Loucy (cell line): Measurements from ENCODE around the gene TLE5.
"Not testable (repeated sequence)": the region's sequence is repeated elsewhere in the genome, so short reads cannot be mapped to it uniquely, and the experiment has no call there.

ENCODE experiments used
- H2AFZ ChIP-seq: fragments of 200-600 bp; sonication (generic); 2 replicates; pipeline ENCODE4 v1.6.0; 2016; ENCODE audit warnings: antibody characterized with exemption, mild to moderate bottlenecking, low read length, moderate library complexity
- H3F3A ChIP-seq: fragments of 200-600 bp; 2 replicates; pipeline ENCODE4 v1.6.0; 2016; ENCODE audit warnings: antibody characterized with exemption, low read depth, mild to moderate bottlenecking
- H3K27me3 ChIP-seq: fragments of 200-600 bp; sonication (generic); 2 replicates; pipeline ENCODE4 v1.6.1; 2014; ENCODE audit warnings: low read length, mild to moderate bottlenecking; ENCODE audit not compliant: insufficient read depth, poor library complexity, severe bottlenecking
- H3K36me3 ChIP-seq: fragments of 200-600 bp; sonication (generic); 2 replicates; pipeline ENCODE4 v1.6.1; 2016; ENCODE audit warnings: low read length; ENCODE audit not compliant: insufficient read depth
- H3K4me1 ChIP-seq: fragments of 200-600 bp; sonication (generic); 2 replicates; pipeline ENCODE4 v1.5.1; 2014; ENCODE audit warnings: low read length, mild to moderate bottlenecking; ENCODE audit not compliant: insufficient read depth, poor library complexity, severe bottlenecking
- H3K4me2 ChIP-seq: fragments of 200-600 bp; sonication (generic); 2 replicates; pipeline ENCODE4 v1.6.0; 2014; ENCODE audit warnings: antibody characterized with exemption, low read length, low read depth, mild to moderate bottlenecking; ENCODE audit not compliant: poor library complexity, severe bottlenecking
- H3K4me3 ChIP-seq: fragments of 200-600 bp; sonication (generic); 2 replicates; pipeline ENCODE4 v1.5.1; 2014; ENCODE audit warnings: low read length, mild to moderate bottlenecking, mixed read lengths; ENCODE audit not compliant: poor library complexity, severe bottlenecking
- H3K79me2 ChIP-seq: fragments of 200-600 bp; sonication (generic); 2 replicates; pipeline ENCODE4 v1.6.1; 2014; ENCODE audit warnings: low read length; ENCODE audit not compliant: insufficient read depth
- H3K9ac ChIP-seq: fragments of 200-600 bp; sonication (generic); 2 replicates; pipeline ENCODE4 v1.6.0; 2014; ENCODE audit warnings: mild to moderate bottlenecking, low read depth, low read length, moderate library complexity; ENCODE audit not compliant: poor library complexity, severe bottlenecking
- H3K9me2 ChIP-seq: fragments of 200-600 bp; sonication (generic); replicated peaks from 2 replicates; pipeline ENCODE4 v1.6.1; 2016; ENCODE audit warnings: low read depth, low read length, mixed read lengths
- H3K9me3 ChIP-seq: fragments of 200-600 bp; sonication (generic); 2 replicates; pipeline ENCODE4 v1.6.1; 2014; ENCODE audit warnings: mild to moderate bottlenecking, antibody characterized with exemption, low read length, low read depth; ENCODE audit not compliant: insufficient read depth
- H4K20me1 ChIP-seq: fragments of 200-600 bp; sonication (generic); 2 replicates; pipeline ENCODE4 v1.6.0; 2014; ENCODE audit warnings: antibody characterized with exemption, low read length, mild to moderate bottlenecking; ENCODE audit not compliant: insufficient read depth, poor library complexity, severe bottlenecking
- CTCF ChIP-seq: fragments of 200-600 bp; sonication (generic); conservative IDR thresholded peaks from 2 replicates; pipeline ENCODE4 v1.5.1; 2014; ENCODE audit warnings: mild to moderate bottlenecking, antibody characterized with exemption, low read length
- EZH2phosphoT487 ChIP-seq: fragments of 200-600 bp; IDR thresholded peaks from 2 replicates; pipeline ENCODE4 v1.6.1; 2018; ENCODE audit warnings: antibody characterized with exemption, mild to moderate bottlenecking, moderate library complexity, borderline replicate concordance

TLE5 gene

GRCh38 chr19:3039641-3040077, 22.6 kb downstream of the TLE5 start:
- Histone ChIP-seq H3K4me1 (peaks cover 13% of the 10 kb centered on the region), H3K9me3 (no peaks in the 10 kb centered on the region), H3K9me2 (no peaks in the 10 kb centered on the region), H3K27me3 (no peaks in the 10 kb centered on the region), H3K4me3 (no peak overlapping the region), H3F3A (no peaks in the 10 kb centered on the region), H3K79me2 (no peaks in the 10 kb centered on the region), H2AFZ (no peak overlapping the region), H3K9ac (no peak overlapping the region), H4K20me1 (no peaks in the 10 kb centered on the region), H3K36me3 (no peaks in the 10 kb centered on the region), H3K4me2 (no peak overlapping the region)
- TF ChIP-seq CTCF = no peak
- TF ChIP-seq EZH2phosphoT487 = no peak

- no peak for TF ChIP-seq CTCF
- no peak for TF ChIP-seq EZH2phosphoT487
- Histone ChIP-seq H3K4me3 (no peak overlapping the region), H3K4me1 (peaks cover 16% of the 10 kb centered on the region), H3K4me2 (no peak overlapping the region), H3K9me3 (no peaks in the 10 kb centered on the region), H3K9me2 (no peaks in the 10 kb centered on the region), H3K27me3 (no peaks in the 10 kb centered on the region), H2AFZ (no peak overlapping the region), H3F3A (no peaks in the 10 kb centered on the region), H3K9ac (no peak overlapping the region), H4K20me1 (no peaks in the 10 kb centered on the region), H3K36me3 (no peaks in the 10 kb centered on the region), H3K79me2 (no peaks in the 10 kb centered on the region)
These were observed 23.2 kb downstream of the TLE5 start for GRCh38 chr19:3039125-3039524.

- Histone ChIP-seq H3F3A (no peaks in the 10 kb centered on the region), H3K9me2 (no peaks in the 10 kb centered on the region), H3K9ac (no peak overlapping the region), H4K20me1 (no peaks in the 10 kb centered on the region), H3K36me3 (no peaks in the 10 kb centered on the region), H3K4me2 (no peak overlapping the region), H3K4me1 (peaks cover 16% of the 10 kb centered on the region), H3K79me2 (no peaks in the 10 kb centered on the region), H3K27me3 (no peaks in the 10 kb centered on the region), H2AFZ (no peak overlapping the region), H3K4me3 (no peak overlapping the region), H3K9me3 (no peaks in the 10 kb centered on the region)
- TF ChIP-seq EZH2phosphoT487 (no peak), CTCF (no peak)
These were observed 24.1 kb downstream of the TLE5 start for GRCh38 chr19:3038214-3038613.

- not testable (repeated sequence) for H3K27me3 ChIP-seq, H3K9me3 ChIP-seq, H2AFZ ChIP-seq, H4K20me1 ChIP-seq, H3K36me3 ChIP-seq, H3K79me2 ChIP-seq, H3K9me2 ChIP-seq, H3F3A ChIP-seq
- peak overlapping the region; percentile 99 for H3K4me2 ChIP-seq
- H3K9ac ChIP-seq = peak overlapping the region; percentile 66
- H3K4me3 ChIP-seq = peak overlapping the region; percentile 90
- peaks cover 16% of the 10 kb centered on the region for H3K4me1 ChIP-seq
These were observed 25.2 kb downstream of the TLE5 start for GRCh38 chr19:3036977-3037544.
